Measurements from ENCODE around the gene ABCC11. TPM values are rescaled to one million over a fixed set of nuclear protein-coding genes. Genes with fewer than 3 reads are reported as not detected.

Gene ABCC11
- total RNA-seq, 1 donor from 2014 or later = not detected

- DNase-seq (peak; percentile 65), ATAC-seq (peak; percentile 17)
Observed at GRCh38 chr16:48117217-48118105, 129.9 kb downstream of the ABCC11 start.

More at GRCh38 chr16:48117217-48118105, 129.9 kb downstream of the ABCC11 start:
- intact Hi-C loops (cut with micrococcal nuclease) = no loop called here

Other genes starting within 250 kb of the ABCC11 start
- gene ABCC12, start 91.5 kb downstream of the ABCC11 start, total RNA-seq = not detected
- gene LONP2, start 3.2 kb downstream of the ABCC11 start, total RNA-seq = 74.2 TPM
- gene SIAH1, start 137.9 kb upstream of the ABCC11 start, total RNA-seq = 14.1 TPM